ENCODE data around the gene ZNF326.
"Not testable (repeated sequence)": the region's sequence is repeated elsewhere in the genome, so short reads cannot be mapped to it uniquely, and the experiment has no call there.

ZNF326 gene

DNA sequence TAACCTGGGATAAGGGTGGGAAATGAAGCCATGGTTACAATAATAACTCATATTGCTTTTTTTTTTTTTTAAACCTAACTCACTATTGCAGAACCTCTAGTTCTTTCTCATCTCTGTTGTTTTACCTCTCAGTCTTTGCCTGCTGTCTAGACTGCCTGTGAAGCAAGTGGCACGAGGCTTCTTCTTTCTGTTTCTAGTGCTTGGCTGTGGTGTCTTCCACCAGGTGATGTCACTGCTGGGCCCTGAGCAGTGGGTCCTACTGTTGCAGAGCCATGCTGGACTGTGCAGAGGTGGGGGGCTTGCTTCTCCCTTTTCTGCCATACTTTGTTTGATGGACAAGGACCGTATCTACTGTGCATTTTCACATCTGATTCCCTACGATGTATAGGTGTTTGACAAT, 51.7 kb downstream of the ZNF326 start:
- Histone ChIP-seq H3K9ac (ENCODE audit: low read depth, low read length) (no peak overlapping the region), H3K9me3 (ENCODE audit: insufficient read depth, low read depth, low read length) (no peaks in the 10 kb centered on the region), H3K27me3 (ENCODE audit: insufficient read depth, low read length) (no peaks in the 10 kb centered on the region), H3K4me1 (ENCODE audit: insufficient read depth, low read length) (no peaks in the 10 kb centered on the region), H3K27ac (ENCODE audit: low read depth, low read length) (no peak overlapping the region), H3K36me3 (ENCODE audit: insufficient read depth, low read length) (no peaks in the 10 kb centered on the region), H3K4me3 (ENCODE audit: low read length) (no peak overlapping the region)
- 89% methylated on average over 3 of the region's 3 CpGs for WGBS

DNA sequence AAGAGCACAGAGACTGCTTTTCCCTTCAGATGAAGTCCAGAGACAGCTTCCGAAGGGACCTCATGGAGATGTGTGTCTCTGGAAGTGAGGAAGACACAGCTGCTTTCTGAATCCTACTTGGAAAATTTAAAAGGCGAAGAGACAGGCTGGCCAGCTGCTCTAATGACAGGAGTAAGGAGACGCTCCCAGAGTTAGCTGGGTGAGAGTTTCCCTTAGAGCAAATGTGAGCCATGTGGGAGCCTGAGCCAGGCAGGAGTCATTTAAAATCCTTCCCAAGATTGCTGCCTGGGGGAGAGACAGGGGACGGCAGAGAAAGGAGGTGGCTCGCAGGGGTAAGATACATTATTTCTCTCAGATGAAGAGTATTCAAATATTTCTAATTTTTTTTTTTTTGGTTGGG, 53.1 kb downstream of the ZNF326 start:
- Histone ChIP-seq H3K9ac (ENCODE audit: low read depth, low read length) (no peak overlapping the region), H3K27me3 (ENCODE audit: insufficient read depth, low read length) (no peaks in the 10 kb centered on the region), H3K9me3 (ENCODE audit: insufficient read depth, low read depth, low read length) (no peaks in the 10 kb centered on the region), H3K27ac (ENCODE audit: low read depth, low read length) (no peak overlapping the region), H3K36me3 (ENCODE audit: insufficient read depth, low read length) (no peaks in the 10 kb centered on the region), H3K4me1 (ENCODE audit: insufficient read depth, low read length) (no peaks in the 10 kb centered on the region), H3K4me3 (ENCODE audit: low read length) (no peak overlapping the region)
- WGBS: 88% methylated on average over 3 of the region's 5 CpGs

DNA sequence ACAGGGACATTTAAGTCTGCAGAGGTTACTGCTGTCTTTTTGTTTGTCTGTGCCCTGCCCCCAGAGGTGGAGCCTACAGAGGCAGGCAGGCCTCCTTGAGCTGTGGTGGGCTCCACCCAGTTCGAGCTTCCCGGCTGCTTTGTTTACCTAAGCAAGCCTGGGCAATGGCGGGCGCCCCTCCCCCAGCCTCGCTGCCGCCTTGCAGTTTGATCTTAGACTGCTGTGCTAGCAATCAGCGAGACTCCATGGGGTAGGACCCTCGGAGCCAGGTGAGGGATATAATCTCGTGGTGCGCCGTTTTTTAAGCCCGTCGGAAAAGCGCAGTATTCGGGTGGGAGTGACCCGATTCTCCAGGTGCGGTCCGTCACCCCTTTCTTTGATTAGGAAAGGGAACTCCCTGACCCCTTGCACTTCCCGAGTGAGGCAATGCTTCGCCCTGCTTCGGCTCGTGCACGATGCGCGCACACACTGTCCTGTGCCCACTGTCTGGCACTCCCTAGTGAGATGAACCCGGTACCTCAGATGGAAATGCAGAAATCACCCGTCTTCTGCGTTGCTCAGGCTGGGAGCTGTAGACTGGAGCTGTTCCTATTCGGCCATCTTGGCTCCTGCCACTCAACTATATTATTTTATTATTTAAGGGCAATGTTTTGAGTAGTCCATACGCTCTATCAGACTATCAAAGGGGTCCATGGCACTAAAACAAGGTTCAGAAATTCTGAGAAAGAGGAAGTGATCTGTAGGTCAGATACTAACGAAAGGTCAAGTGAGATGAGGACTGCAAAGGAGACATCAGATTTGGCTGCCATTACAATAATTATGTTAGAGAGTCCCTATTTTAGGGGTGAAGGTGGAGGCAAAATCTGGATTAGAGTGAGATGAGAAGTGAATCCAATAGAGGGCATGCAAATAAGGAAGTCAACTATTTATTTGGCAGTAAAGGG, 68.1 kb downstream of the ZNF326 start:
- WGBS: 65% methylated on average over 26 of the region's 31 CpGs
- H3K9ac ChIP-seq (ENCODE audit: low read depth, low read length): peak overlapping the region; percentile 31; the same call in 1 of the 2 replicates
- H3K9me3 ChIP-seq (ENCODE audit: insufficient read depth, low read depth, low read length); H3K36me3 ChIP-seq (ENCODE audit: insufficient read depth, low read length); H3K27me3 ChIP-seq (ENCODE audit: insufficient read depth, low read length); H3K27ac ChIP-seq (ENCODE audit: low read depth, low read length): not testable (repeated sequence)
- H3K4me1 ChIP-seq (ENCODE audit: insufficient read depth, low read length): peaks cover 11% of the 10 kb centered on the region
- H3K4me3 ChIP-seq (ENCODE audit: low read length): peak overlapping the region; percentile 23; the same call in 1 of the 2 replicates

DNA sequence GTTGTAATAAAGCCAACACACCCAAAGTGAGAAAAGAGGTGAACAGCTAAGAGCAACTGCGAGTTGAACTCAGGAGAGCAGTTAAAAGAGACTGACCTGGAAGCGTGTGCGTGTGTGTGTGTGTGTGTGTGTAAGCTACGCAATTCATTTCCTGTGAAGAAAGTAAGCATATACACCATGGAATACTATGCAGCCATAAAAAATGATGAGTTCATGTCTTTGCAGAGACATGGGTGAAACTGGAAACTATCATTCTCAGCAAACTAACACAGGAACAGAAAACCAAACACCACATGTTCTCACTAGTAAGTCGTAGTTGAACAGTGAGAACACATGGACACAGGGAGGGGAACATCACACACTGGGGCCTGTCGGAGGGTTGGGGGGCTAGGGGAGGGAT, 69.2 kb downstream of the ZNF326 start:
- H3K4me1 ChIP-seq (ENCODE audit: insufficient read depth, low read length): peaks cover 11% of the 10 kb centered on the region
- H3K9me3 ChIP-seq (ENCODE audit: insufficient read depth, low read depth, low read length); H3K27ac ChIP-seq (ENCODE audit: low read depth, low read length); H3K27me3 ChIP-seq (ENCODE audit: insufficient read depth, low read length); H3K9ac ChIP-seq (ENCODE audit: low read depth, low read length); H3K4me3 ChIP-seq (ENCODE audit: low read length); H3K36me3 ChIP-seq (ENCODE audit: insufficient read depth, low read length): not testable (repeated sequence)
- 95% methylated on average over 5 of the region's 6 CpGs for WGBS

DNA sequence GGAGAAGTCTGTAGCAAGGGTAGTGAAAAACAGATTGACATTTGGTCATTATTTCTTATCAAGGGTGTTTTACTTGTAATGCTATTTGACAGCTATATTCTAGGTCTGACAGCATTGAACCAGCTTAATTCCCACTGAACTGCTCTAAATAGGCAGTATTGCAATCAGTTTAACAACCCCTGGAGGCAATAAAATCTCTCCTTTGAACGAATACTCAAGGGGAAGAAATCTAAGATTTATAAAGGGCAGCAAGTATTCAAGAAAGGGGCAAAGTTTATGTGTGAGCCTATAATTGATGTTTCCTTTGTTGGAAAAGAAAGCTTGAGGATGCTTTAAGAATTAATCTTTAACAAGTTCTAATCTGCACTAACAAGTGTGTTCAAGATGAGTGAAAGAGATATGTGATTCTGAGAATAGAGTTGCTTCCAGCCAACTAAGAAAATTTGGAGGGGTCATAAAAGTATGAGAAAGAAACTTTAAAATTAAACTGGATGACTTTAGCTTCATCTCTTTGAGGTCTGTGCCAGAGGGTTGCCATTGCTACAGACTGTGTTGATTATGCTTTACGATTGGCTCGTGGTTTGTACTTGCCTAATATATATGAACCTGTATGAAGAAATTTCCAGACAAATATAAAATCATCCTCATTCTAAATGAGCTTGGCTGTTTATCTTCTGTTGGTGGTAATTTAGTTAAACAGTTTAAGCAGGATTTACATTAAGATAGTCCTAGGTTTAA, 72.5 kb downstream of the ZNF326 start:
- WGBS: 91% methylated on average over 3 of the region's 3 CpGs
- Histone ChIP-seq H3K27me3 (ENCODE audit: insufficient read depth, low read length) (no peaks in the 10 kb centered on the region), H3K4me1 (ENCODE audit: insufficient read depth, low read length) (peaks cover 11% of the 10 kb centered on the region), H3K4me3 (ENCODE audit: low read length) (no peak overlapping the region), H3K27ac (ENCODE audit: low read depth, low read length) (no peak overlapping the region), H3K9me3 (ENCODE audit: insufficient read depth, low read depth, low read length) (peaks cover 6% of the 10 kb centered on the region; the same call in 1 of the 2 replicates), H3K36me3 (ENCODE audit: insufficient read depth, low read length) (no peaks in the 10 kb centered on the region), H3K9ac (ENCODE audit: low read depth, low read length) (no peak overlapping the region)

DNA sequence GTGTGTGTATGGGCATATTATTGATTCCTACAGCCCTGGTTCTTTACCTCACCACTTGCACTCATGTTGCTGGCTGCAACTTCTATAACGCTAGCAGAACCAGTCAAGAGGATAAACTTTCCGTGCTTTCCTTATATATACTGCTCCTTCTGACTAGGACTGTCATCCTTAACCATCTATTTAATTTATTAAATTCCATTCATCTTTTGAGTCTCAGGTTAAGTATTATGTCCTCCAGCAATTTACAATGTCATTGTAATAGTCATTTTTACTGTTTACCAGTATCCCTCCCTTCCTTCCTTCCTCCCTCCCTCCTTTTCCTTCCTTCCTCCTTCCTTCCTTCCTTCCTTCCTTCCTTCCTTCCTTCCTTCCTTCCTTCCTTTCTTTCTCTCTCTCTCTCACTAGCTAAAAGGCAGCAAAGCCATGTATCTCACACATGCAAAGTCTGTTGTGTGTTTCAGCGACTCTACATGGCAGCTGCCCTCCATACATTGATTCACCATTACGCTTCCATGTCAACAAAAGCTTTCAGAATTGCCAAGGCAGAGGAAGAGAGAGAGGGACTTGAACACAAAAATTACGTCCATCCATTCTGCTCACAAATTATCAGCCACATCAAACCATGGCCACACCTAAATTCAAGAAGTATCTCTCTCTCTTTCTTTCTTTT, 73.8 kb downstream of the ZNF326 start:
- no peak overlapping the region for H3K27ac ChIP-seq (ENCODE audit: low read depth, low read length)
- H3K9ac ChIP-seq (ENCODE audit: low read depth, low read length): no peak overlapping the region
- H3K36me3 ChIP-seq (ENCODE audit: insufficient read depth, low read length): no peaks in the 10 kb centered on the region
- 94% methylated on average over 5 of the region's 5 CpGs for WGBS
- H3K27me3 ChIP-seq (ENCODE audit: insufficient read depth, low read length): no peaks in the 10 kb centered on the region
- H3K4me1 ChIP-seq (ENCODE audit: insufficient read depth, low read length): peaks cover 11% of the 10 kb centered on the region
- H3K4me3 ChIP-seq (ENCODE audit: low read length): no peak overlapping the region
- H3K9me3 ChIP-seq (ENCODE audit: insufficient read depth, low read depth, low read length): peaks cover 4% of the 10 kb centered on the region; the same call in 1 of the 2 replicates

DNA sequence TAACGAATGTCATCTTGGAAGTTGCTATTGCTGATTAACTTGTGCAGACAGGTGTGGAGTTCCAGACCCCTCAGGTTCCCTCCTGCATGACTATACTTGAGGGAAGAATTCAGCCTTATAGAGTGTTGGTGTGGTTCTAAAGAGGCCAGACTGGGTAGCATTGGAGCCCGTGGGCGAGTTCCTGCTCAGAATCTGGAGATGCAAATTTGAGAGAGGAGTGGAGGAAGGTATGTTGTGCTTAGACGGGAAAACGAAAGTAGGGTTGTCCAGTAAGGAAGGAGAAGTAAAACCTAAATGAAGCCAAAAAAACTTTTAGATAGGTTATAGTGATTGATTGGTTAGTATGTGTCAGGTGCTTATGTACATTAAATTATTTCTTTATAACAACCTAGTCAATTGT, 79.2 kb downstream of the ZNF326 start:
- H3K9me3 ChIP-seq (ENCODE audit: insufficient read depth, low read depth, low read length): no peaks in the 10 kb centered on the region
- H3K36me3 ChIP-seq (ENCODE audit: insufficient read depth, low read length): no peaks in the 10 kb centered on the region
- WGBS: 82% methylated on average over 5 of the region's 5 CpGs
- no peak overlapping the region for H3K4me3 ChIP-seq (ENCODE audit: low read length)
- no peak overlapping the region for H3K27ac ChIP-seq (ENCODE audit: low read depth, low read length)
- no peaks in the 10 kb centered on the region for H3K4me1 ChIP-seq (ENCODE audit: insufficient read depth, low read length)
- no peak overlapping the region for H3K9ac ChIP-seq (ENCODE audit: low read depth, low read length)
- H3K27me3 ChIP-seq (ENCODE audit: insufficient read depth, low read length): no peaks in the 10 kb centered on the region

DNA sequence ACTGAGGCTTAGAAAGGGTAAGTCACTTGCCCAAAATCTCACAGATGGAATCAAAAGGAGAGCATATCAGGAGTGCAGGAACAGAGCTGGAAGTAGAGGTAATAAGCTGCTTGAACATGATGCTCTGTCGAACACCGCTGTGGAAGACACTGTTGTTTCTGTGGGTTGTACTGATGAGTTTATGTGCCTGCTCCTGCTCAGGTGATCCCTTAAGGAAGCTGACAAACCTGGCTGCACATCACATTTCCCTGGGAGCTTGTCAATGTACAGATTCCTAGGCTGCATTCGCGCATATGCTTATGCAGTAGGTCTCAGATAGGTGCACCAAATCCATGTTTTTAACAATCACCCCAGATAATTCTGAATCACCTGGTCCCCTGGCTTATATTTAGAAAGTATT, 79.7 kb downstream of the ZNF326 start:
- H3K27me3 ChIP-seq (ENCODE audit: insufficient read depth, low read length): no peaks in the 10 kb centered on the region
- no peaks in the 10 kb centered on the region for H3K4me1 ChIP-seq (ENCODE audit: insufficient read depth, low read length)
- no peak overlapping the region for H3K27ac ChIP-seq (ENCODE audit: low read depth, low read length)
- no peak overlapping the region for H3K9ac ChIP-seq (ENCODE audit: low read depth, low read length)
- H3K9me3 ChIP-seq (ENCODE audit: insufficient read depth, low read depth, low read length): no peaks in the 10 kb centered on the region
- WGBS: 93% methylated on average over 4 of the region's 4 CpGs
- H3K36me3 ChIP-seq (ENCODE audit: insufficient read depth, low read length): no peaks in the 10 kb centered on the region
- H3K4me3 ChIP-seq (ENCODE audit: low read length): no peak overlapping the region

DNA sequence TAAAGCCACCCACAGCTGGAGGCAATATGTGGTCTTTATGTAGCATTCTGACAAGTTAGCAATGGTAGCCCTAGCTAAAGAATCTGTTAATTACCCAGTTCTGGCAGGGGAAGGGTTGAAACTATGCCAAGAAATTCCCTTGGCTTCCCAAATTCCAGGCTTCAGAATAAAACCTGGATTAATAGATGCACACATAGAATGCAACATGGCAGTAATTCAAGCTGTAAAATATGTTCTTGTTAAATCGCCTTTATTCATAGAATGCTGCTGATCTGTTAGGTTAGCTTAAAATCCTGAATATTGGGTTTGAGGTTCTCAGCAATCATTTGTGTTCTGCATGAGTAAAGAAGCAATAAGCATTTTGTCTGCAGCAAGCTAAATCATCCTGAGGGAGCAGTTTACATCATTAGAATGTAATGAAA, 80.1 kb downstream of the ZNF326 start:
- WGBS: 89% methylated on average over 1 of the region's 1 CpG
- H3K36me3 ChIP-seq (ENCODE audit: insufficient read depth, low read length): no peaks in the 10 kb centered on the region
- no peaks in the 10 kb centered on the region for H3K27me3 ChIP-seq (ENCODE audit: insufficient read depth, low read length)
- H3K9ac ChIP-seq (ENCODE audit: low read depth, low read length): no peak overlapping the region
- no peak overlapping the region for H3K4me3 ChIP-seq (ENCODE audit: low read length)
- H3K9me3 ChIP-seq (ENCODE audit: insufficient read depth, low read depth, low read length): no peaks in the 10 kb centered on the region
- no peaks in the 10 kb centered on the region for H3K4me1 ChIP-seq (ENCODE audit: insufficient read depth, low read length)
- H3K27ac ChIP-seq (ENCODE audit: low read depth, low read length): no peak overlapping the region

DNA sequence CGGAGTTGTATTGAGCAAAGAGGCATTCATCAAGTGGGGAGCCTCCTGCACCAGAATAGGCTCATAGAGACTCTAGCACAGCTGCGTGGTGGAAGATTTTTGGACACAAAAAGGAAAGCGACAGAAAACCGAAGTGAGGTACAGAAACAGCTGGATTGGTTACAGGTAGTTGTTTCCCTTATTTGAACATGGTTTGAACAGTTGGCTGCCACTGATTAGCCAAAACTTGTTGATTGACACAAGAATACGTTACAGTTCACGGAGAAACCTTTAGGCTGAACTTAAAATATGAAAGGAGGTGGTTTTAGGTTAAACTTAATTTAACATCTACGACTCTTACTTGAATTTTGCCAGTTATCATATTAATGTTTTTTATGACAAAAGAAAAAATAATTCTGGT, 89.1 kb downstream of the ZNF326 start:
- WGBS: 95% methylated on average over 6 of the region's 7 CpGs
- Histone ChIP-seq H3K4me3 (ENCODE audit: low read length) (no peak overlapping the region), H3K27ac (ENCODE audit: low read depth, low read length) (no peak overlapping the region), H3K9ac (ENCODE audit: low read depth, low read length) (no peak overlapping the region), H3K36me3 (ENCODE audit: insufficient read depth, low read length) (no peaks in the 10 kb centered on the region), H3K27me3 (ENCODE audit: insufficient read depth, low read length) (no peaks in the 10 kb centered on the region), H3K9me3 (ENCODE audit: insufficient read depth, low read depth, low read length) (no peaks in the 10 kb centered on the region), H3K4me1 (ENCODE audit: insufficient read depth, low read length) (no peaks in the 10 kb centered on the region)
